Measurements from ENCODE around the gene CCDC40. TPM values are rescaled to one million over a fixed set of nuclear protein-coding genes. Genes with fewer than 3 reads are reported as not detected.

CCDC40 gene
- total RNA-seq, 1 donor from 2014 or later: 7.7 TPM

GRCh38 chr17:80112471-80113032 lies 76.1 kb downstream of the CCDC40 start:
- TF ChIP-seq CTCF (IDR thresholded peaks at IDR 0.05): no peak
- no peak for TF ChIP-seq EZH2 (IDR thresholded peaks at IDR 0.05)
- no peak for TF ChIP-seq EZH2phosphoT487 (IDR thresholded peaks at IDR 0.05)
- Histone ChIP-seq H3K9me3 (ENCODE audit: low read depth) (no peaks in the 10 kb centered on the region), H3K27ac (no peak overlapping the region), H4K20me1 (ENCODE audit: low read depth) (no peaks in the 10 kb centered on the region), H3F3A (ENCODE audit: low read depth) (no peaks in the 10 kb centered on the region), H3K9ac (no peak overlapping the region), H3K36me3 (no peaks in the 10 kb centered on the region), H3K4me1 (peaks cover 10% of the 10 kb centered on the region), H3K4me3 (no peak overlapping the region), H3K79me2 (ENCODE audit: low read depth) (no peaks in the 10 kb centered on the region), H2AFZ (replicated peaks) (no peak overlapping the region), H3K27me3 (no peaks in the 10 kb centered on the region), H3K4me2 (no peak overlapping the region)
- peaks cover 11% of the 10 kb centered on the region for H3K4me1 Mint-ChIP-seq
- H3K36me3 Mint-ChIP-seq: peaks cover 20% of the 10 kb centered on the region
- H3K27ac Mint-ChIP-seq: no peak overlapping the region
- H3K27me3 Mint-ChIP-seq (ENCODE audit: insufficient read depth, low read depth): no peaks in the 10 kb centered on the region
- no peak for DNase-seq (ENCODE audit: low spot score)
- peaks cover 11% of the 10 kb centered on the region for H3K9me3 Mint-ChIP-seq
- H3K4me3 Mint-ChIP-seq: no peak overlapping the region

- Histone ChIP-seq H2AFZ (replicated peaks) (no peak overlapping the region), H3K4me3 (no peak overlapping the region), H3K4me1 (peaks cover 10% of the 10 kb centered on the region), H3K27ac (no peak overlapping the region), H3F3A (ENCODE audit: low read depth) (no peaks in the 10 kb centered on the region), H3K79me2 (ENCODE audit: low read depth) (no peaks in the 10 kb centered on the region), H3K9me3 (ENCODE audit: low read depth) (no peaks in the 10 kb centered on the region), H3K27me3 (no peaks in the 10 kb centered on the region), H3K4me2 (no peak overlapping the region), H3K36me3 (no peaks in the 10 kb centered on the region), H3K9ac (no peak overlapping the region), H4K20me1 (ENCODE audit: low read depth) (no peaks in the 10 kb centered on the region)
- TF ChIP-seq EZH2 (IDR thresholded peaks at IDR 0.05) (no peak), EZH2phosphoT487 (IDR thresholded peaks at IDR 0.05) (no peak), CTCF (IDR thresholded peaks at IDR 0.05) (no peak)
- H3K27ac Mint-ChIP-seq: no peak overlapping the region
- H3K27me3 Mint-ChIP-seq (ENCODE audit: insufficient read depth, low read depth): no peaks in the 10 kb centered on the region
- peaks cover 11% of the 10 kb centered on the region for H3K4me1 Mint-ChIP-seq
- H3K36me3 Mint-ChIP-seq: peaks cover 20% of the 10 kb centered on the region
- peaks cover 11% of the 10 kb centered on the region for H3K9me3 Mint-ChIP-seq
- no peak for DNase-seq (ENCODE audit: low spot score)
- H3K4me3 Mint-ChIP-seq: no peak overlapping the region
Measured at GRCh38 chr17:80113033-80113484, 76.6 kb downstream of the CCDC40 start.

DNA sequence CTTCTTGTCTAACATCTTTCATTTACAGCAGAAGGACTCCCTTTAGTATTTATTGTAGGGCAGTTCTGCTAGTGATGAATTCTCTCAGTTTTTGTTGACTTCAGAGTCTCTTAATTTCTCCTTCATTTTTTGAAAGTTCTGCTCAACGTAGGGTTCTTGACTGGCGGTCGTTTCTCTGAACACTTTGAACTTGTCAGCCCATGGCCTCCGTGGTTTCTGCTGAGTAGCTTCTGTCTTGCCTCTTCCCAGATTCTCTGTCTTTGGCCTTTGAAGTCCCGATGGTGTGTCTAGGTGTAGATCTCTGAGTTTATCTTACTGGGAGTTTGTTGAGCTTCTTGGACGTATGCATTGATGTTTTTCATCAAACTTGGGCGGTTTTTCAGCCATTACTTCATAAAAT lies 78.3 kb downstream of the CCDC40 start:
- H3K36me3 Mint-ChIP-seq: peaks cover 20% of the 10 kb centered on the region

More for the DNA sequence above, 78.3 kb downstream of the CCDC40 start:
- Histone ChIP-seq H3K4me3 (no peak overlapping the region), H3K27me3 (no peaks in the 10 kb centered on the region), H2AFZ (replicated peaks) (no peak overlapping the region), H3K27ac (no peak overlapping the region), H3K4me1 (peaks cover 10% of the 10 kb centered on the region), H3F3A (ENCODE audit: low read depth) (no peaks in the 10 kb centered on the region), H3K9ac (no peak overlapping the region), H4K20me1 (ENCODE audit: low read depth) (no peaks in the 10 kb centered on the region), H3K36me3 (no peaks in the 10 kb centered on the region), H3K4me2 (no peak overlapping the region), H3K9me3 (ENCODE audit: low read depth) (no peaks in the 10 kb centered on the region), H3K79me2 (ENCODE audit: low read depth) (no peaks in the 10 kb centered on the region)
- Mint-ChIP-seq H3K27me3 (ENCODE audit: insufficient read depth, low read depth) (no peaks in the 10 kb centered on the region), H3K4me1 (peaks cover 14% of the 10 kb centered on the region), H3K4me3 (no peak overlapping the region), H3K27ac (no peak overlapping the region), H3K9me3 (peaks cover 11% of the 10 kb centered on the region)
- TF ChIP-seq CTCF (IDR thresholded peaks at IDR 0.05) (no peak), EZH2 (IDR thresholded peaks at IDR 0.05) (no peak), EZH2phosphoT487 (IDR thresholded peaks at IDR 0.05) (no peak)
- no peak for DNase-seq (ENCODE audit: low spot score)
